BLaER1 treated with 17β-estradiol and CSF1 and Interleukin-3, amounts not matched to agents 10 nM and 100 nM (cell line): ENCODE measurements around the gene TNIK.
A peak's percentile ranks its signal among the peaks of the same experiment; 100 is the strongest.

ENCODE experiments used
- H3K27ac ChIP-seq, 11 experiments: shearing (Covaris generic); formaldehyde crosslinking; 2 replicates each; pipeline ENCODE4 v1.8.1; 2022
- H3K27me3 ChIP-seq, 11 experiments: shearing (Covaris generic); formaldehyde crosslinking; 2 replicates each; pipeline ENCODE4 v1.8.1; 2022
- H3K36me3 ChIP-seq, 11 experiments: shearing (Covaris generic); formaldehyde crosslinking; 2 replicates each; pipeline ENCODE4 v1.8.1; 2022
- H3K4me1 ChIP-seq, 10 experiments: shearing (Covaris generic); formaldehyde crosslinking; 2 replicates each; pipeline ENCODE4 v1.8.1; 2022
- H3K4me2 ChIP-seq, 11 experiments: shearing (Covaris generic); formaldehyde crosslinking; 2 replicates each; pipeline ENCODE4 v1.8.1; 2022
- H3K4me3 ChIP-seq, 10 experiments: shearing (Covaris generic); formaldehyde crosslinking; 2 replicates each; pipeline ENCODE4 v1.8.1; 2022
- H3K9ac ChIP-seq, 11 experiments: shearing (Covaris generic); formaldehyde crosslinking; 2 replicates each; pipeline ENCODE4 v1.8.1; 2022
- H3K9me3 ChIP-seq, 11 experiments: shearing (Covaris generic); formaldehyde crosslinking; replicated peaks in 1 of 11; 2 replicates each; pipeline ENCODE4 v1.8.1; 2022
- H4K20me1 ChIP-seq, 11 experiments: shearing (Covaris generic); formaldehyde crosslinking; 2 replicates each; pipeline ENCODE4 v1.8.1; 2022
- Cebpa-rat ChIP-seq, 11 experiments: shearing (Covaris generic); IDR thresholded peaks; 2 replicates each; pipeline ENCODE4 v1.8.1; 2022

Gene TNIK

GRCh38 chr3:171267104-171267503, 193.1 kb downstream of the TNIK start:
- Histone ChIP-seq H3K36me3 (no peaks in the 10 kb centered on the region), H4K20me1 (no peaks in the 10 kb centered on the region), H3K9me3 (no peaks in the 10 kb centered on the region), H3K27ac (no peak overlapping the region), H3K27me3 (no peaks in the 10 kb centered on the region), H3K4me1 (peaks cover 0 to 19% (median 0%) of the 10 kb centered on the region in 10 experiments; a peak in 3 of 20 replicates), H3K4me2 (no peak overlapping the region; a peak in 1 of 22 replicates), H3K9ac (no peak overlapping the region), H3K4me3 (no peak overlapping the region)
- TF ChIP-seq Cebpa-rat (IDR thresholded peaks at IDR 0.05), result no peak

DNA sequence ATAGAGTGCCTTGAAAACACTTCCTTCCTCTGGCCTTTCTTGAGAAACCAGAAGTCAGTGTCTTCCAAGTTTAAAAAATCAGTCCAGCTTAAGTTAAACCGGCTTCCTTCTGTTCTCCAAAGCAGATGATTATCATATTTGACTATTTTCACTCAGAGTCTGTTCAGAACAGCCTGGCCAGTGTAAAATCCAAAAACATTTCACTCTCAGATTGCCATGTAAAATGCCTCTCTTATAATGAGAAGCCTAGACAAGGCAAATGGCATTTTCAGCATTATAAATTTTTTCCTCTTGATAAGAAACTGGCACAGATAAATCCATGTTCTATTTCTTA, 193.5 kb downstream of the TNIK start:
- Histone ChIP-seq H3K4me1 (peaks cover 0 to 23% (median 0%) of the 10 kb centered on the region in 10 experiments; a peak in 7 of 20 replicates), H3K9me3 (no peaks in the 10 kb centered on the region), H3K9ac (no peak overlapping the region), H4K20me1 (no peaks in the 10 kb centered on the region), H3K4me3 (no peak overlapping the region), H3K4me2 (peak overlapping the region in 2 of 11 experiments; percentile 20 to 55; a peak in 2 of 22 replicates), H3K27me3 (no peaks in the 10 kb centered on the region), H3K27ac (0 out of 22 replicates have a peak overlapping the region, but pooled peaks of 1 of the 11 experiments have one; percentile 30), H3K36me3 (no peaks in the 10 kb centered on the region)
- TF ChIP-seq Cebpa-rat (IDR thresholded peaks at IDR 0.05), result no peak

- Histone ChIP-seq H3K4me2 (peak overlapping the region in 2 of 11 experiments; percentile 20 to 55; a peak in 3 of 22 replicates), H3K9me3 (no peaks in the 10 kb centered on the region)
These were observed 194.0 kb downstream of the TNIK start for GRCh38 chr3:171266034-171266739.

GRCh38 chr3:171264758-171265157, 195.4 kb downstream of the TNIK start:
- Histone ChIP-seq H3K9ac (no peak overlapping the region), H3K27ac (no peak overlapping the region)
- TF ChIP-seq Cebpa-rat (IDR thresholded peaks at IDR 0.05), result no peak

More at GRCh38 chr3:171266034-171266739, 194.0 kb downstream of the TNIK start:
- no peak overlapping the region for H3K4me3 ChIP-seq
- H3K36me3 ChIP-seq, result no peaks in the 10 kb centered on the region
- H3K27me3 ChIP-seq, result no peaks in the 10 kb centered on the region
- no peaks in the 10 kb centered on the region for H4K20me1 ChIP-seq
- H3K27ac ChIP-seq, result 0 out of 22 replicates have a peak overlapping the region, but pooled peaks of 1 of the 11 experiments have one; percentile 30
- TF ChIP-seq Cebpa-rat (IDR thresholded peaks at IDR 0.05), result no peak
- H3K4me1 ChIP-seq, result peaks cover 0 to 28% (median 2%) of the 10 kb centered on the region in 10 experiments; a peak in 9 of 20 replicates
- H3K9ac ChIP-seq, result no peak overlapping the region

DNA sequence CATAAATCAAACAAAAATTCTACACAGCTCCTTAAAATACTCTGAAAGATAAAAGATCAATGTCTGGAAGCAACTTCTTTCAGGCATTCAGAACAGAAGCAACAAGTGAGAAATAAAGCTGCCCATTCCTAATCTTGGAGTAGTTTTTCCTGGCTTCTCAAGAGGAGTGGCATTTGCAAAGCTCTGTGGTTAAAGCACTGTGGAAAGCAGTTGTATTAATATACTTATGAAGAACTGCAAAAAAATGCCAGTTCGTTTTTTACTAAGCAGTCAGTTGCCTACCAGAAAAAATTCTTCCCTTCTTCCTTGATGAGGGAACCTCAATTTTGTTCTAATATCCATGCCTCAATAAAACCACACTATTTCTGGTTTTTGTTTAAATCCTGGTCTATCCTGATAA, 197.8 kb downstream of the TNIK start:
- Histone ChIP-seq H3K4me2 (no peak overlapping the region), H3K9ac (no peak overlapping the region), H3K27ac (no peak overlapping the region), H3K27me3 (no peaks in the 10 kb centered on the region), H4K20me1 (no peaks in the 10 kb centered on the region), H3K4me1 (peaks cover 0 to 37% (median 3%) of the 10 kb centered on the region in 10 experiments; a peak in 9 of 20 replicates), H3K9me3 (no peaks in the 10 kb centered on the region), H3K36me3 (no peaks in the 10 kb centered on the region), H3K4me3 (no peak overlapping the region)
- TF ChIP-seq Cebpa-rat (IDR thresholded peaks at IDR 0.05), result no peak

More at GRCh38 chr3:171264758-171265157, 195.4 kb downstream of the TNIK start:
- no peaks in the 10 kb centered on the region for H3K36me3 ChIP-seq
- no peaks in the 10 kb centered on the region for H3K9me3 ChIP-seq
- H3K27me3 ChIP-seq, result no peaks in the 10 kb centered on the region
- no peak overlapping the region for H3K4me3 ChIP-seq
- peaks cover 0 to 37% (median 3%) of the 10 kb centered on the region in 10 experiments; a peak in 9 of 20 replicates for H3K4me1 ChIP-seq
- H3K4me2 ChIP-seq, result no peak overlapping the region
- no peaks in the 10 kb centered on the region for H4K20me1 ChIP-seq

GRCh38 chr3:171261487-171261886, 198.7 kb downstream of the TNIK start:
- peak overlapping the region in 4 of 11 experiments; percentile 39 to 80 (median 65); a peak in 8 of 22 replicates for H3K4me2 ChIP-seq
- H3K9ac ChIP-seq, result no peak overlapping the region
- no peaks in the 10 kb centered on the region for H3K9me3 ChIP-seq
- H3K27ac ChIP-seq, result peak overlapping the region in 1 of 11 experiments; percentile 42; a peak in 2 of 22 replicates
- H3K4me1 ChIP-seq, result peaks cover 0 to 29% (median 3%) of the 10 kb centered on the region in 10 experiments; a peak in 9 of 20 replicates
- H4K20me1 ChIP-seq, result no peaks in the 10 kb centered on the region
- no peak for TF ChIP-seq Cebpa-rat (IDR thresholded peaks at IDR 0.05)
- no peaks in the 10 kb centered on the region for H3K36me3 ChIP-seq
- H3K4me3 ChIP-seq, result no peak overlapping the region
- no peaks in the 10 kb centered on the region for H3K27me3 ChIP-seq

- no peaks in the 10 kb centered on the region for H4K20me1 ChIP-seq
- H3K9ac ChIP-seq, result no peak overlapping the region
- H3K9me3 ChIP-seq, result no peaks in the 10 kb centered on the region
- H3K27me3 ChIP-seq, result no peaks in the 10 kb centered on the region
- no peak overlapping the region for H3K4me3 ChIP-seq
- no peaks in the 10 kb centered on the region for H3K36me3 ChIP-seq
- peak overlapping the region in 1 of 11 experiments; percentile 42; a peak in 2 of 22 replicates for H3K27ac ChIP-seq
- no peak for TF ChIP-seq Cebpa-rat (IDR thresholded peaks at IDR 0.05)
- H3K4me2 ChIP-seq, result peak overlapping the region in 4 of 11 experiments; percentile 39 to 80 (median 65); a peak in 8 of 22 replicates
- peaks cover 0 to 24% (median 3%) of the 10 kb centered on the region in 10 experiments; a peak in 11 of 20 replicates for H3K4me1 ChIP-seq
These were observed 199.3 kb downstream of the TNIK start for GRCh38 chr3:171260899-171261298.

DNA sequence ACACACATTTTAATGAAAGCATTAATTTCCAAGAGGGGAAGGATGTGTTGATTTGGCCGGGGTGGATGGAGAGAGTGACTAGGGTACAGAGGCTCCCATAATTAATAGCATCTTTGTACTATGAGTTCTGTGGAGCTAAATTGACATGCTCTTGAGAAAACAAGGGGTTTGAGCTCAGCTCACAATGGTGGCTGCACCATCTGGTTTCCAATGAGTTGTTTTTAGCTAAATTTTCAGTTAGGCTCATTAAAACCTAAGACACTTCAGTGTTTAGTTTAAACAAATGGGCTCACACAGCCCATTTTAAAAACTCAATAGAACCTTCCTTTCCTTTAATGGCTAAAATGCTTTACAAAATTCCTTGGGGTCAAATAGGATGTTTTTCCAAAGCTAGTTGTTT, 199.7 kb downstream of the TNIK start:
- no peaks in the 10 kb centered on the region for H3K36me3 ChIP-seq
- no peaks in the 10 kb centered on the region for H3K9me3 ChIP-seq
- H3K4me3 ChIP-seq, result no peak overlapping the region
- no peaks in the 10 kb centered on the region for H4K20me1 ChIP-seq
- H3K9ac ChIP-seq, result no peak overlapping the region
- H3K4me2 ChIP-seq, result peak overlapping the region in 3 of 11 experiments; percentile 58 to 80 (median 72); a peak in 4 of 22 replicates
- H3K4me1 ChIP-seq, result peaks cover 1 to 24% (median 7%) of the 10 kb centered on the region in 10 experiments
- no peaks in the 10 kb centered on the region for H3K27me3 ChIP-seq
- H3K27ac ChIP-seq, result no peak overlapping the region
- no peak for TF ChIP-seq Cebpa-rat (IDR thresholded peaks at IDR 0.05)

DNA sequence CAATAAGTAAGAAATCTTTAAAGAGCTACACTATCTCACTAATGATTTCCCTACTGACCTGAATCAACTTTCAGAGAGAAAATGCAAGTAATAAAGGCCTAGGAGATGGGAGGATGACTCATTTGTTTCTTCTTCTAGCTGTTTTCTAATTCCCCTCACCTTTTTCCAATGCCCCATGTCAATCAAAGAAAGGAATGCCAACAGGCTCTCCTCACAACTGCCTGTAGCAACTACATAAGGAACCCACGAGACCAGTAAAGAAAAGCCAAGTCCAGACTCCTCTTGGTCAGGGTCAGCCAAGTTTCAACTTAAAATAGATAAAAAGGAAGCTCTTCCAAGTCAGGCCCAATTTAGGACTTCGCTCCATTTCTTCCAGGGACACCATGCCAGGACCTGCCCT, 201.9 kb downstream of the TNIK start:
- Histone ChIP-seq H3K4me2 (no peak overlapping the region), H3K4me1 (peaks cover 9 to 30% (median 18%) of the 10 kb centered on the region in 10 experiments), H4K20me1 (no peaks in the 10 kb centered on the region), H3K27ac (no peak overlapping the region), H3K4me3 (no peak overlapping the region), H3K9ac (no peak overlapping the region), H3K36me3 (no peaks in the 10 kb centered on the region), H3K9me3 (no peaks in the 10 kb centered on the region), H3K27me3 (no peaks in the 10 kb centered on the region)
- no peak for TF ChIP-seq Cebpa-rat (IDR thresholded peaks at IDR 0.05)
